Stimulated activated CD4-positive, alpha-beta T cell treated with anti-CD3 and anti-CD28 coated beads, Interleukin-1b, Interleukin-23, amount 100 ng/mL, for 24 hours (primary cell): ENCODE data around the gene SYT17.

Experiments
- DNase-seq, 4 experiments: peaks; one replicate each; pipeline ENCODE4 v3.0.0-alpha.2; 2020; ENCODE audit warnings: low read depth in 4 of 4, low spot score in 1 of 4

Gene SYT17

DNA sequence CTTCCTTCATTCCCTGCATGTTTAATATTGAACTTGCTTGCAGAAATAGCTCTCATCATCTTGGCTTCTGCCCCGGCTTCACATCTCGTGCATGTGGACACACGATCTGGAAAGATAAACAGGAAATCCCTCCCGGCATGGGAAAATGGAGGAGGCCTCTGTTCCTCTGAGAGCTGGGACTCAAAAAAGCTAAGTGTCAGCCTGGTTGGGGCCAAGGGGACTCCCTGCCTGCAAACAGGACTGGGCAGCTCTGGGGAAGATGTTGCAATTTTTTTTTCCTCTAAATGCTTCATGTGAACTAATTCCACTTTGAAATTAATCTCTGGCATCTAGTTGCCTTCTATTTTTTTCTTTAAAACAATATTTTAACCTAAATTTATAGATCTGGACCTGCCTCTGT is 29.4 kb upstream of the SYT17 start:
- DNase-seq = no peak

DNA sequence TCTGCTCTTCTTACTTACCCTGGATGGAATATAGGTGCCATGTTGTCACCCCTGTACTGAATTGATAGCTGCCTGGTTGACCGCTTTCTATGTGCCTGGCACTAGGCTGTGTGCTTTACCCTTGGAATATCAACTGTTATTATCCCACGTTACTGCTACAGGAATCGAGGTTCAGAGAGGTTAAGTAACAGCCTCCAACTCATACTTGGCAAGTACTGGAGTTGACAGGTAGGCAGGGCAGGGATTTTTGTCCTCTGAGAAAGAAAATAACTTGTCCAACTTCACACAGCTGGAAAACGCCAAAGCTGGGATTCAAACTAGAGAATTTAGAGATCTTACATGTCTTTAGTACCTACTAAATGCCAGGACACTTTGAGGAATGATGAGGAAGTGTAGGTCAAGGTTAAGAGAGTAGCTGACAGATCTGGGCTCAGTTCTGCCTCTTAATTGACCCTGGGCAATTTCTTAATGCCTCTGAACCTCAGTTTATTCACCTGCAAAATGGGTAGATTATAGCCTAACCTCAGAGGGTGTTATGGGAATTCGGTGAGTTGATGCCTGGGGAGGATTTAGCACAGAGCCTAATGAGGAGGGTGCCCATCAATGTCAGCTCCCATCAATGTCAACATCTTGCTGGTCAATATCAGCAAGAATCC is 28.5 kb upstream of the SYT17 start:
- no peak for DNase-seq

DNA sequence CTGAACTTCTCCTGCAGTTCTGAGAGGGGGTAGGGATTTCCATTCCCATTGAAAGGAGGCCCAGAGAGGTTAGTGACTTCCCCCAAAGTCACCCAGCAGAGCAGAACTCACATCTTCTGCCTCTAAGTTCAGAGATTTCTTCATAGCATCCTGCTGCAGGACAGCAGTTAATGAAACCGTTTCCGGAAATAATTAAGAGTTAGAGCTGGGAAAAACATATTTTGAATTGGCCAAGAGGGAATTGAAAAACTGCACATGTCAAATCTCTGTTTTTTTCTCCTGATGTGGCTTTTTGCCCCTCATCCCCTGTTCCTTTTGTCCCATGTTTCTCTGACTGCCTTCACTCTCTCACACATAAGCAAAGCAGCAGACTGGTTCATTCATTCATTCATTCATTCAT is 27.6 kb upstream of the SYT17 start:
- no peak for DNase-seq

DNA sequence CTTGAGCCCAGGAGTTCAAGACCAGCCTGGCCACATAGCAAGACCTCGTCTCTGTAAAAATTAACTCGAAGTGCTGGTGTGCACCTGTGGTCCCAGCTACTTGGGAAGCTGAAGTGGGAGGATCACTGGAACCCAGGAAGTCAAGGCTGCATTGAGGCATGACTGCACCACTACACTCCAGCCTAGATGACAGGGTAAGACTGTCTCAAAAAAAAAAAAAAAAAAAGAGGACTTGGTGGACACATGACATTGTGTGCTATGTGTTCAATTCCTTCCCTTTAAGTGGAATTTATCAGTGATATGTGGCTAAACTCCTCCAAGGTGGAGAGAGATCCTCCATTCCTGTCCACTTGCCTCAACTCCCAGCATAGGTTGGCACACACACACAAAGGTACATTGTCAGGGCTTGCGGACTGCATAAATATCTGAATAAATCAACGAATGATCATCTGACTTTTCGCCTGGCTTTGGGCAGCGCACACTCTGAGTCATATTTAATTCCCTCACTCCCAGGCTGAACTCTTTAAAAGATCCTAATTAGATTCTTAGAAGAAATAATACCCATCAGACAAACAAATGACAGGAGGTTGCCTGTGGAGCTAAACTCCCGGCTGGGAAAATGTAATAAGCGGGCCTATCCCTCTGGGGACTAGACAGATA is 25.0 kb upstream of the SYT17 start:
- no peak for DNase-seq

DNA sequence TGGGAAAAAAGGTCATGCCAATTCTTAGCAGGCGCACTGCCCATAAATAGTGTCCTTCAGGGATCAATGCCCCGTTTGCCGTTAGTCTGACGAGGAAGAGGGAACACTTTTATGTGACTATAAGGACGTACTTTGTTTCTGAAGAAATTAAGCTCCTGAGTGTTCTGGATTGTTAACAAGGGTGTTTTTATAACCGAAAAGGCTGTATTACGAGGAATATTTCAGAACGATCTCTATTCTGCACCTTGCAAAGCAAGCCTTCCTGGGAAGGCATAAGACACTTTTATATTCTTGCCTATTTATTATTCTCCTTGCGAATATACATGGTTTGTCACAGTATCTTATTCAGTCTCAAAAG is 24.5 kb upstream of the SYT17 start:
- DNase-seq = no peak

DNA sequence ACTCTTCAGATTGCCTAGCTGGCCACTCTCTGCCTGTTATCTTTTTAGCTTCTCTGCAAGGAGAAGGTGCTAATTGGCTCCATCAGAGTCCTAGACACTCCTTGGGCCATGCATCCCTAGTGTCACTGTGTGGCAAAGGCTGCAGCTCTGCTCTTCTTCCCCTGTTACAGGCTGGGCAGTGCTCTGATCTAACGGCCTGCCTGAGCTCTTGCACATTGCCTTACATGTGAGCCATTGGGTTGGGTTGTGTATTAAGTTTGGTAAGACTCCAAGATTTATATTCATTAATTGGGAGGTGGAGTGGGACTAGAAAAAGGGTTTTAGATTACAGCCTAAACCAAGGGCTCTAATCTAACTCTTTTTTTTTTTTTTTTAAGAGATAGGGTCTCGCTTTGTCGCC is 23.0 kb upstream of the SYT17 start:
- no peak for DNase-seq

DNA sequence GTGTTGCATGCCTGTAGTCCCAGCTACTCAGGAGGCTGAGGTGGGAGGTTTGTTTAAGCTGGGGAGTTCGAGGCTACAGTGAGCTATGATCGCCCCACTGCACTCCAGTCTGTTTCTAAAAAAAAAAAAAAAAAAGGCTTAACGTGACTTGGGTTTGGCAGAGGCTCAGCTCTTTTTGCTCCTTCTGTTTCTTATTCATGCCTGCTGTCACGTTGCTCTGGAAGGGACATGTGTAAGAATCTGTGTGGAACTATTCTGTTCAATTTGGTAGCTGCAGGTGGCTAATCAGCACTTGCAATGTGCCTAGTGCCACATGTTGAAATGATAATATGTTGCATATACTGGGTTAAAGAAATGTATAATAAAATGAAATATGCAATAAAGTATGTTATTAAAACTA is 20.9 kb upstream of the SYT17 start:
- no peak for DNase-seq

DNA sequence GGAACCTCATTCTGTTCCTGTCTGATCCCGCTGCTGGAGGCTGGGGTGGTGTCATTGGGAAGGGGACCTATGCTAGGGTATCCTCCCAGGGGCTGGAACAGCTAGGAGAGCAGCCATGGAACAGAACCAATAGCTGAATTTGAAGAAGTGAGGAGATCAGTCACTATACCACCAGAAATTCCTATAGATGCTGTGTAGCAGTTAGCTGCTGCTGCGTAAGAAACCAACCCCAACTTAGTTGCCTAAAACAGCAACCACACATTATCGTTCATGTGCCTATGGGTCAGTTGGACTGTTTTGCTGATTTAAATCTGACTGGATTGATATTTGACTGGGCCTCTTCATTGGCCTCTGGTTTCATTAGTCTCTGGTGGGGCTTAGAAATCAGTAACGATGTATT is 20.4 kb upstream of the SYT17 start:
- DNase-seq = no peak

DNA sequence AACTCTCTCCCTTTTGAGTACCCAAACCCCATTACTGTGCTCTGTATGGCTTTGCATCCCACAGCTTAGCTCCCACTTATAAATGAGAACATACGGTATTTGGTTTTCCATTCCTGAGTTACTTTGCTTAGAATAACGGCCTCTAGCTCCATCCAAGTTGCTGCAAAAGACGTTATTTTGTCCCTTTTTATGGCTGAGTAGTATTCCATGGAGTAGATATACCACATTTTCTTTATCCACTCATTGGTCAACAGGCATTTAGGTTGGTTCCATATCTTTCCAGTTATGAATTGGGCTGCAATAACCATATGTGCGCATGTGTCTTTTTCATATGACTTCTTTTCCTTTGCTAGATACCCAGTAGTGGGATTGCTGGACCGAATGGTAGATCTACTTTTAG is 19.9 kb upstream of the SYT17 start:
- no peak for DNase-seq

DNA sequence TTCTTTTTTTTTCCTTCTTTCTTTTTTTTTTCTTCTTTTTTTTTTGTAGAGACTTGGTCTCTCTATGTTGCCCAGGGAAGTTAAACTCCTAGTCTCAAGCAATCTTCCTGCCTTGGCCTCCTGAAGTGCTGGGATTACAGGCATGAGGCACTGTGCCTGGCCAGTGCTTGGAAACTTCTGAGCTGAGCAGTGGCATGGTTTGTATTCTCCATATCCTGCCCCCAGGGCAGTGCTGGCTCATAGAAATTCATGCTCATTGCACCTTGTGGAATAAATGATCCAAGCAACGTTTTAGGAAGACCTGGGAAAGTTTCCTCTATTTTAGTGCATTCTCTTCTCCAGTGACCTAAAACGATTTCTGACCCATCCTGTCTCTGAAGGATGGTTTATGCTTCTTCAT is 16.7 kb upstream of the SYT17 start:
- no peak for DNase-seq

DNA sequence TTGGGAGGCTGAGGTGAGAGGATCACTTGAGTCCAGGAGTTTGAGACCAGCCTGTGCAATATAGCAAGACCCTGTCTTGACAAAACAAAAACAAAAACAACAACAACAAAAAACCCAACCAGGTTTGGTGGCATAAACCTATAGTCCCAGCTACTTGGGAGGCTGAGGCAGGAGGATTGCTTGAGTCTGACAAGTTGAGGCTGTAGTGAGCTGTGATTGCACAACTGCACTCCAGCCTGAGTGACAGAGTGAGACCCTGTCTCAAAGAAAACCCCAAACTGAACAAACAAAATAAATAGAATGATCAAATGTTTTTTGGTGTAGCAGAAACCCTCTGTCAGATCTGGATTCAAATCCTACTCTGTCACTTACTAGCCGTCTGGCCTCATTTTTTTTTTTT is 16.0 kb upstream of the SYT17 start:
- DNase-seq = no peak

DNA sequence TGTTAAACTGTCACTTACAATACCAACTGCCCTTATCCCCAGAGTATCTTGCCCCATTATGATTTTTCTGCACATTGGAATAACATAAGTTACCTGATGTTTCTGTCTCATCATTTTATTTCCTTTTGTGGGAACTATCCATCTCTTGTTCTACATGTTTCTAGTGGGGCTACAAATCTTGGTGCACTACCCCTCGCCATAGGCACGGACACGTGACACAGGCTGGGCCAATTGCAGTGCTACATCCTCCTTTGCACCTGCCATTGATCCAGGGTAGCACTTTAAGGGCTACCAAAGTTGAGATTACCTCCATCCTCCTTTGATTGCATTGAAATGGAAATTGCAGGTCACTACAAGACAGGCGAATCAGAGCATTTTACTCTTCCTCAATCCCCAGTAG is 14.2 kb upstream of the SYT17 start:
- DNase-seq = no peak

DNA sequence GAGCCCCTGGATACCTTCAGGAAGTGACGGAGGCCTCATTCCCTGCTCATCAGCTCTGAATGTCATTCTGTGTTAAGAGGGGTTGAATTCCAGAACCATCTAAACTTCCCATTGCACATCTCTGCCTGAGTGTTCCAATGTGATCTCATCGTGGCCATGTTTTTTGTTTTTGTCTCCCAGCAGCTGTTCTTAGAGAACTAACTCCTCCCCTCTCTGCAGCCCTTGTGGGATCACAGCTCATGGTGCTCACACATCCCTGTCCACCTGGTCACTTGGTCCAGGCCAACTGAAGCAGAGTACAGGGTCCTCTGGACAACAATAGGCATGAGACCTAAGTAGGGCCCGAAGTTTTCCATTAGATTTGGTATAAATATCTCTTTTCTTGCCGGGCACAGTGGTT is 6.0 kb upstream of the SYT17 start:
- DNase-seq = no peak

DNA sequence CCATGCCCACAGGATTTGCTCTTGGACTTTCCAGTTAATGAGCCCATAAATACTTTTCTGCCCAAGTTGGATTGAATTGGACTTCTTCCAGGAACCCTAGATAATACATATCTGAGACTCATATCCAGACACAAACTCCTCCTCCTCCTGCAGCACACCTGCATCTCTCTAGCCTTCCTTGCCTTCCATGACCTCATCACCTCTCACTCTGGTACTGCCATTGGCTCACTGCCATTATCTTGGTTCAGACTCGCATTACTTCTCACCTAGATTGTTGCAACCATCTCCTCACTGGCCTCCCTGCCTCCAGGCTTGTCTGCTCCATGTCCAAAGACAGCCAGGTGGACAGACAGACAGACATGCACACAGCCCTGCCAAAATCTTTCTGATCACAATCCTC is 4.8 kb upstream of the SYT17 start:
- DNase-seq = no peak

DNA sequence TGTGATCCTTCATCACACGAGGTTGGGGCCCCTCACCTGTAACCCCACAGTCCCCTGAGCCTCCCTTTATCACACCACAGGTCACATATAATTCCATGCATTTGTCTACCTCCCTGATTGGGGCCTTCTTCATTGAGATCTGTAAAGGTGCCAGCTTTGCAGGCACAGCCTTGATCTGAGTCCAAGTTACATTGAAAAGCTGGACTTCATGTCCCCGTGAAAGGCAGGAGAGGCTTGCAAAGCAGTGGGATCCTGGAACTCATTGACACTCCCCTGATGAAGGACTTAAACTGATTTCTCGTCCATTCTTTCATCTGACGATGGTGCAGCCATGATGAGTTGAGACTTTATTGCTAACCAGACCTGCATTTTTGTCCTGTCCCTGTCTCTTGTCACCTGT is 3.8 kb upstream of the SYT17 start:
- DNase-seq = no peak

DNA sequence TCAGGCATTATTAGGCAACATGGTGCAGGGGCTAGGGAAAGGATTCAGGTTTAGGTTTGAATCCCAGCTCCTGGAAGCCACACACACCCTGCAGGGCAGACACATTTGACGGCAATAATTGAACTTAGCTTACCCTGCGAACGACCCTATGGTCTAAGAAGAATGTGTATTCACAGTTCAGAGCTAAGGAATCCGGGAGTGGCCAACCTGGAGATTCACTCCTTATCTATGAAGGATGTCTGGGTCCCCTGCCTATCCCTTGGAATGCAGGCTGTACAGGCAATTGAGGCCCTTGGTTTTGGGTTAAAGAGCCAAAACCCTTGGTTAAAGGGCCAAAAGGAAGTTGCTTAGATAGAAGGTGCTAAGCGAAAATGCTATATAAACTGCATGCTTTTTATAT is 2.9 kb upstream of the SYT17 start:
- no peak for DNase-seq

DNA sequence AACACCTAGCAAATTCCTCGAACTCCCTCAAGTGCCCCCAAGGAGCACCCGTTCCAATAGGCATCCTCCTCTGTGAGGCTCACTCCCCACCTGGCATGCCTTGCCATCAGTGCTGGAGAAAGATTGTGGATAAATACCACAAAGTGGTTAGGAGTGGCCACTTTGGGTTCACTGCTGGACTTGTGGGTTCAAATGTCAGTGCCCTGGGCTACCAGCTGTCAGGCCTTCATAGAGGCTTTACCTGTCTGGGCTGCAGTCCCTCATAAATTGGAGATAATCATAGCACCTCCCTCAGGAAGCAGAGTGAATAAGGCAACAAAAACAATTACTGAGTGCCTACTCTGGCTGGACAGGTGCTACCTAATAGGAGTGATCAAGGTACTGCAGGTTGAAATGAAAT is 1.5 kb upstream of the SYT17 start:
- DNase-seq = no peak

DNA sequence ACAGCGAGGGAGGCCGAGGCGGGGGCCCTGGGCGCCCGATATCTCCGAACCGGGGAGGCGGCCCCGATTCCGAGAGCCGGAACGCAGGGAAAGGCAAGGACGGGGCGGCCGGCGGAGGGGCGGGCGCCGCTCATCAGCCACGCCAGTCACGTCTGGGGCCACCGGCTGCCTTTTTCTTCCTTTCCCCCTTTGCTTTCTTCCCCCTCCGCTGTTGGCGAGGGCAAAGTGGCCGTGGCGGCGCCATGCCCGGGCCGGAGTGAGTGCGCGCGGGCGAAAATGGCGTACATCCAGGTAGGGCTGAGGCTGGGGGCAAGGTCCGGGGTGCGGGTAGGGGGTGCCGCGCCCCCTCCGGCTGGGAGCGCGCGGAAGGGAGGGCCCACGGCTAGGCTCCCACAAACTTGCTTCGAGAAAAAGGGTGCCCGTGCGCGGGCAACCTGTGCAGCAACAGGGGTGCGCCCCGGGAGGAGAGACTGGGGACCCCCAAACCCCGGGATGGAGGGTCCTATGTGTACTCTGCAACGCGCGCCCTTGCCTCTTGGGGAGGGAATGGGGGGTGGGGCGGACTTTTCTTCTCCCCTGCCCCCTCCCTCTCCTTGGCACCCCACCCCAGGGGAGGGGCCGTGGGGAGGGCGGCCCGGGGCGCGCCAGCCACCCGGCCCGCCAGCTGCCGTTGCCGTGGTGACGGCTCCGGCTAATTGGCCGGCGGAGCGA is 486 bp downstream of the SYT17 start:
- DNase-seq = no peak

DNA sequence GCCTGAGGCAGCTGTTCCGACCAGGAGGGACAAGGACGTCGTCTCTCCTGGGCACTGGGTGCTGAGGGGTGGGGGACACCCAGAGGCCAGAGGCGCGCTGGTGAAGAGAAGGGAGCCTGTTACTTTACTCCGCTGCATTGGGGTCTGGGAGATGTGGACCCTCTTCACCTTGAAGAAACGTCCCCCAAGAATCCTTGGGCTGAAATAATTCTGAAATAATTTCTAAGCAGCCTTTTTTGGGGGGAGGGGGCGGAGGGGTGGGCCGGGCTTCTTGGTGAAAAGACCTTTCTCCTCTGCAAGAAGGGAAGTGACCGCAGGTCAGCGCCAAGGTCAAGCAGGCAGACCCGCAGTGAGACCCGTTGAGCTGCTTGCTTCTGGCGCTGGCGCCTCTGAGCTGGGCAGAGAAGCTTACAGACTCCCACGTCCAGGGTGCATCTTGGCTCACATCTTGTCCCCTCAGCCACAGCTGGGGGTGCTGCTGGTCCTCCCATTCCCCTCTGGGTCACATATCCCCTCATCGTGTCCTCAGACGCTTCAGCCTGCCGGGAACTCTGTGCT is 1.1 kb downstream of the SYT17 start:
- DNase-seq = no peak

DNA sequence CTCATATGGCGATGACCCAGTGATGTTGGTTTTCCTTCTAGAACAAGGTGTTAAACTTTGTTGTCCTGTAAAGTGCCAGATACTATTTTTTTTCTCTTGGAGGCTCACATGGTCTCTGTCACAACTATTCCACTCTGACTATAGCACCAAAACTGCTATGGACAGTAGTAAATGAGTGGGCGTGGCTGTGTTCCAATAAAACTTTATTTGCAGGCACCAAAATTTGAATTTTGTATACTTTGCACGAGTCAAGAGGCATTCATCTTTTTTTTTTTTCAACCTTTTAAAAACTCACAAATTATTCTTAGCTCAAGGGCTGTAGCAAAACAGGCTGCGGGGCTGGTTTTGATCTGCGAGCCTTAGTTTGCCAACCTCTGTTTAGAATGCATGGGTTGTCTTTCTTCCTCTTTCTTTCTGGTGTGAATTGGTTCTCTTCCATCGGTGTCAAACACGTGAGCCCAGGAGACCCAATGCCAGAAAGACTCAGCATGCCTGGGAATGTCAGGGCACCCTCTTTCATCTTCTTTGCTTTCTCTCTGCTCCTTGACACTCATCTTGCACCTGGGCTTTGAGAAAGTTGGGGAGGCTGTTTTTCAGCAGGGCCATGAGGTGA is 2.1 kb downstream of the SYT17 start:
- no peak for DNase-seq

DNA sequence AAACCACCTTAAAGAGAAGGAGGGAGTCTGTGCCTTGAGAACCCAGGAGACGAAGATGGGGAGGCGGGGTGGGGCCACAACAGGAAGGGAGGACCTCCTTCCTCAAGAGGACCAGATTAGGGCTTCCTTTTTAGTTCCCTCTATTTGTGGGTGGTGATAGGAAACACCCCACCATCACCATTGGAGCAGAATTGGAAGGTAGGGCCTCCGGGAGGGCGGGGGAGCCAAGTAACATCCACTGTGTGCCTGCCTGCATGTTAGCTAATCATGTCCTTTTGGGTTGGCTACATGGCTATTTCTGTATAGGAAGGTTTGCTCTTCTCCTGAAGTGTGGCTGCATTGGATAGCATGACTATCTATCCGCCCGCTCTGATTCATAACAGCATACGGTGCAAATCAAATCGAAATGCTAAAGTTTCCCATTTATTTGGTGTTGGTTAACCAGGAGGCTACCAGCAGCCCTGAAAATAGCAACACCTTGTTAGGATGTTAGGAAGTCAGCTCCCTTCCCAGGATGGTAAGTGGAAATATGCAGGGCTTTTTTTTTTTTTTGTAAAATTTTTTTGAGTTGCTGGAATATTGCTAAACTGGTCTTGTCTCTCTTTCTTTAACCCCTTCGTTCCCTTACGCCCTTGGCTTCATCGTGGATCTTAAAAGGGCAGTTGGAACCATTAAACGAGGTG is 4.2 kb downstream of the SYT17 start:
- no peak for DNase-seq

DNA sequence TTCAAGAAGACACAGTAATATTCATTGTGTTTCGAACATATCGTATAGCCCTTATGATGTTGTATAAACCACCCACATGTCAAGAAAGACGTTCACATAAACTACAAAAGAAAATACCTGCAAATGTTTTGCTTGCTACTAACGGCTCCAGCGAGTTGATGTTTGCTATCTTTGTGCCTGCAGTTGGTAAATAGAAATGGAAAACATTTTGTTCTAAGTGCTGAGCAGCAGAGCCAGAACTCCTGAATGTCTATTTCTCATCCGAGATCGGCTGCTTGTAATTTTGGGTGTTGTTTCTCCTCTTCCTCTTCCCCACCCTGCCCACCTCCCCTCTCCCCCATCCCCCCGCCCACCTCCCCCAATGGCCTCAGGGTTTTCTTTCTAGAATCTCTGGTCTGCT is 5.0 kb downstream of the SYT17 start:
- DNase-seq = no peak
